Endodermal cell (in vitro differentiated cells): Measurements from ENCODE around the gene CTDNEP1. TPM values are rescaled to one million over a fixed set of nuclear protein-coding genes. Genes with fewer than 3 reads are reported as not detected.
A peak's percentile ranks its signal among the peaks of the same experiment; 100 is the strongest.

ENCODE experiments used
- DNase-seq: peaks from one replicate; pipeline ENCODE4 v3.0.0-alpha.2; 2017
- H3K27ac ChIP-seq: 2 replicates; pipeline ENCODE4 v1.5.1; 2013; ENCODE audit warnings: mild to moderate bottlenecking, low read depth, low read length, moderate library complexity
- H3K27me3 ChIP-seq: 2 replicates; pipeline ENCODE4 v1.6.1; 2013; ENCODE audit warnings: mild to moderate bottlenecking, low read length, moderate library complexity; ENCODE audit not compliant: insufficient read depth, control insufficient read depth, poor library complexity, severe bottlenecking
- H3K36me3 ChIP-seq: 2 replicates; pipeline ENCODE4 v1.7.0; 2013; ENCODE audit warnings: mild to moderate bottlenecking, low read length, moderate library complexity; ENCODE audit not compliant: control insufficient read depth, insufficient read depth
- H3K4me1 ChIP-seq: one replicate; pipeline ENCODE4 v1.7.0; 2013; ENCODE audit warnings: low read length; ENCODE audit not compliant: control insufficient read depth, insufficient read depth
- H3K4me3 ChIP-seq: 2 replicates; pipeline ENCODE4 v1.5.1; 2013; ENCODE audit warnings: mild to moderate bottlenecking, low read length, moderate library complexity
- H3K9ac ChIP-seq: 2 replicates; pipeline ENCODE4 v1.6.1; 2013; ENCODE audit warnings: mild to moderate bottlenecking, low read length, moderate library complexity; ENCODE audit not compliant: poor library complexity, severe bottlenecking; ENCODE audit errors: extremely low read depth
- H3K9me3 ChIP-seq: 2 replicates; pipeline ENCODE4 v1.6.1; 2013; ENCODE audit warnings: mild to moderate bottlenecking, low read length, moderate library complexity; ENCODE audit not compliant: control insufficient read depth
- H3K27ac Mint-ChIP-seq: 2 replicates; pipeline ENCODE4 v1.8.0; 2020; ENCODE audit warnings: mixed read lengths
- H3K27me3 Mint-ChIP-seq: 2 replicates; pipeline ENCODE4 v1.8.0; 2021; ENCODE audit warnings: mild to moderate bottlenecking, mixed read lengths; ENCODE audit not compliant: insufficient read depth
- H3K36me3 Mint-ChIP-seq: 2 replicates; pipeline ENCODE4 v1.8.0; 2020; ENCODE audit warnings: low read depth, mixed read lengths
- H3K4me1 Mint-ChIP-seq: 2 replicates; pipeline ENCODE4 v1.8.0; 2020; ENCODE audit warnings: mixed read lengths
- H3K4me3 Mint-ChIP-seq: 2 replicates; pipeline ENCODE4 v1.8.0; 2020; ENCODE audit warnings: mild to moderate bottlenecking, moderate library complexity, mixed read lengths
- H3K9me3 Mint-ChIP-seq: 2 replicates; pipeline ENCODE4 v1.8.0; 2020; ENCODE audit warnings: mild to moderate bottlenecking, mixed read lengths
- WGBS, 2 experiments: methylation state at CpG; one replicate each; pipeline versions ENCODE4 v1.1.5 to v1.1.7; 2013; ENCODE audit warnings: missing lambda C conversion rate in 2 of 2, mixed read lengths in 1 of 2; ENCODE audit not compliant: insufficient coverage in 1 of 2, insufficient read length in 1 of 2; 5-methylcytosine and 5-hydroxymethylcytosine counted together
- total RNA-seq, 2 donors: library from RNA; stranded (reverse); fragmentation: NEBNext Ultra II Directional in 1 of 2; extraction: Animal tissue kit (Norgen Biotek cat#: 25700) in 1 of 2; gene quantifications; 2 replicates in 1 of 2; 3 replicates in 1 of 2; pipeline ENCODE4 v1.2.1, GENCODE V29; 2021
- TF ChIP-seq, protein P1 (sequence below): fragments of 200-600 bp; sonication (generic); conservative IDR thresholded peaks from 2 replicates; pipeline ENCODE4 v1.5.0; 2021; ENCODE audit warnings: antibody characterized with exemption, mild to moderate bottlenecking

Gene CTDNEP1
- total RNA-seq, 2 donors from 2014 or later = 123 to 125 TPM

DNA sequence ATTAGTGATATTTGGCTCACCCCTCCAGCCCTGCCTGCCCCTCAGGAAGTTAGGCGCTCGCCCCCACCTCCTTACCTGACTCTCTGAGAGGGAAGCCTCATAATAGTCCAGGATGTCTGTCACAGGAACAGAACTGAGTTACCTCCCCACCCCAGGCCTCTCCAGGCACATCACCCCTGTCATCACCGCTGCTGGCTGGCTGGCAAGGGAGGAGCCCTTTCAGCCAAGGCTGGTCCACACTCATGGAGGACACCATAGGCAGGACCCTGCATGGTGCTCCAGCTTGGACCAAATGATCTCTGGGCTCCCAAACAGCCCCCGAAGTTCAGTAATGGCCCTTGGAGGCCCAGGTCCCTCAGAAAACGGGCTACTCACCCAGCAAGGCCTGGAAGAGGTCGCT, 33.4 kb downstream of the CTDNEP1 start:
- peaks cover 21% of the 10 kb centered on the region for H3K36me3 Mint-ChIP-seq
- H3K4me3 Mint-ChIP-seq = peak overlapping the region; percentile 86
- Histone ChIP-seq H3K4me3 (peak overlapping the region; percentile 73), H3K9me3 (no peaks in the 10 kb centered on the region), H3K4me1 (peaks cover 16% of the 10 kb centered on the region), H3K36me3 (peaks cover 19% of the 10 kb centered on the region), H3K9ac (no peak overlapping the region), H3K27me3 (no peaks in the 10 kb centered on the region), H3K27ac (no peak overlapping the region)
- no peak for DNase-seq
- TF ChIP-seq, protein P1, sequence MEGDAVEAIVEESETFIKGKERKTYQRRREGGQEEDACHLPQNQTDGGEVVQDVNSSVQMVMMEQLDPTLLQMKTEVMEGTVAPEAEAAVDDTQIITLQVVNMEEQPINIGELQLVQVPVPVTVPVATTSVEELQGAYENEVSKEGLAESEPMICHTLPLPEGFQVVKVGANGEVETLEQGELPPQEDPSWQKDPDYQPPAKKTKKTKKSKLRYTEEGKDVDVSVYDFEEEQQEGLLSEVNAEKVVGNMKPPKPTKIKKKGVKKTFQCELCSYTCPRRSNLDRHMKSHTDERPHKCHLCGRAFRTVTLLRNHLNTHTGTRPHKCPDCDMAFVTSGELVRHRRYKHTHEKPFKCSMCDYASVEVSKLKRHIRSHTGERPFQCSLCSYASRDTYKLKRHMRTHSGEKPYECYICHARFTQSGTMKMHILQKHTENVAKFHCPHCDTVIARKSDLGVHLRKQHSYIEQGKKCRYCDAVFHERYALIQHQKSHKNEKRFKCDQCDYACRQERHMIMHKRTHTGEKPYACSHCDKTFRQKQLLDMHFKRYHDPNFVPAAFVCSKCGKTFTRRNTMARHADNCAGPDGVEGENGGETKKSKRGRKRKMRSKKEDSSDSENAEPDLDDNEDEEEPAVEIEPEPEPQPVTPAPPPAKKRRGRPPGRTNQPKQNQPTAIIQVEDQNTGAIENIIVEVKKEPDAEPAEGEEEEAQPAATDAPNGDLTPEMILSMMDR = no peak
- H3K27ac Mint-ChIP-seq = no peak overlapping the region
- H3K9me3 Mint-ChIP-seq = no peaks in the 10 kb centered on the region
- H3K27me3 Mint-ChIP-seq = no peaks in the 10 kb centered on the region
- H3K4me1 Mint-ChIP-seq = peaks cover 47% of the 10 kb centered on the region
- WGBS, 2 experiments = 82 to 92% methylated on average over 3 to 6 of the region's 6 CpGs

DNA sequence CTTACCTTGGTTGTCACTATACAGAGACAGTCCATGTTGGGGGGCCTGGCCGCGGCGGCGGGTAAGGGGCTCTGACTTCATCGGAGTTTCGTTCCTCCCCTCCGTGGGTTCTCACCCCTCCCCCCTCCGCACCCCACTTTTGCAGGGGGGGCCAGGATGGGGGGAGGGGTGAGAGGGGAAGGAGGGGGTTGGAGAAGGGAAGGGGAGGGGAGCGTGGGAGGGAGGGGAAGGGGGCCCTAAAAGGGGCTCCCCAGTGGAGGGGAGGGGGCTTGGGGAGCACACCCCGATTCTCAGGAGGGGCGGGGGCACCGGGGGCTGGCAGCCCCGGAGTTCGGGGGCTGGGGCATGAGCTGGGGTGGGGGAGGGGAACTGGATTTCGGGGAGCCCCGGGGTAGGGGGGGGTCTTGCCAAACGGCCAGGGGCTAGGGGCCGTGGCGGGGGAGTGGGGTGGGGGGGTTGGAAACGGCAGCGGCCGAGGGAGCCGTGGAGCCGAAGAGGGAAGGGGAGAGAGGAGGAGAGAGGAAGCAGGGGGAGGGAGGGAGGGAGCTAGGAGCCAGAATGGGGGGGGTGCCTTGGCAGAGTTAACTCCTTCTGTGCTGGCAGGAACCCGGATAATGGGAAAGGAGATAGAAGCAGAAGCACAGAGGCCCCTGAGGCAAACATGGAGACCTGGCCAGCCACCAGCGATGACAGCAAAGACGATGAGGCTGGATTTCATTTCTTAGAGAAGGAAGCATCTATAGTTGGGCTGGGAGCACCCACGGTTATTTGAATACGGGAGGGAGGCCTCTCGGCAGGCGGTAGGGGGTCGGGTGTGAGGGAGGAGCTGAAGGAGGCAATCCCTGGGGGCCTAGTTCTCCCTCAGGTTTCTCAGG, 34.2 kb downstream of the CTDNEP1 start:
- Mint-ChIP-seq H3K27me3 (peaks cover 1% of the 10 kb centered on the region), H3K9me3 (no peaks in the 10 kb centered on the region), H3K4me3 (peak overlapping the region; percentile 86), H3K4me1 (peaks cover 48% of the 10 kb centered on the region), H3K36me3 (peaks cover 13% of the 10 kb centered on the region), H3K27ac (peak overlapping the region; percentile 75)
- H3K9ac ChIP-seq = no peak overlapping the region
- H3K27ac ChIP-seq = no peak overlapping the region
- 11 to 35% methylated on average over 5 to 20 of the region's 32 CpGs for WGBS, 2 experiments
- H3K9me3 ChIP-seq = no peaks in the 10 kb centered on the region
- peaks cover 11% of the 10 kb centered on the region for H3K36me3 ChIP-seq
- TF ChIP-seq, protein P1 = no peak
- DNase-seq = peak; percentile 89
- peaks cover 16% of the 10 kb centered on the region for H3K4me1 ChIP-seq
- H3K27me3 ChIP-seq = no peaks in the 10 kb centered on the region
- H3K4me3 ChIP-seq = peak overlapping the region; percentile 78

DNA sequence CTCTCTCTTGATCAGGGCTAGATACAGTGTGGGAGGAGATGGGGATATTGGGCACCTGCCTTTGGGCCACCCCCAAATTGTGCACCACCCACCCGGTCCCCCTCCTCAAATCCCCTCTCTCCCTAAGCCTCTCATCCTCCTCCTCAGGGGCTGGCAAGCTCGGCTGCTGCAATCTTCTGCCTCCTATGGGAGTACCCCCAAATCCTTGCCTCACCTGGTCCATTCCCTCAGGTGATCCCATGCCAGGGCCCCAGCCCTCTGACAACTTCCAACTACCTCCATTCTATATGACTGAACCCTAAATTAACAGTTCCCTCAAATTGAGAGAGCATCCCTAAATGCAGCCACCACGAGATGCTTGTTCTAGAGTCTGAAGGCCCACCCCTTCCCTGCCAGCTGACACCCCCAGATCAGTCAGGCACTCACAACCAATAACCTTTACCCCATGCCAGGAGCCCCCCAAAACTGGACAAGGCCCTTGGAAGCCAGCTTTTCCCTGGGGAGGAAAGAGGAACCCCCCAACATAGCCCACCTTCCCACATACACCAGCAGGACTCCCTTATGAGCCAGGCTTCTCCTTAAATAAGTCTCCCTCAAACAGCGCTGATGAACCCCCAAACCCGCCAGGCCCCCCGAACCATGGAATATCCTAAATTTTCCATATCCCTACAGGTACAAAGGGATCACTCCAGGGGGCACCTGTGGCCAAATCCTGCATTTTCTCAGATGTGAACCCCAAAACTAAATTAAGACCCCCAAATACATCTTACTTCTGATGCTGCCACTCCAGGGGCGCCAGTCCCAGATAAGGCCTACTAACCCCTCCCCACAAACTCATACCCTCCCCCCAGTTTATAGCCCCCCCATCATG, 35.1 kb downstream of the CTDNEP1 start:
- Histone ChIP-seq H3K9ac (no peak overlapping the region), H3K4me3 (peak overlapping the region; percentile 78), H3K27ac (peak overlapping the region; percentile 64), H3K4me1 (peaks cover 16% of the 10 kb centered on the region), H3K36me3 (peaks cover 5% of the 10 kb centered on the region), H3K27me3 (no peaks in the 10 kb centered on the region), H3K9me3 (no peaks in the 10 kb centered on the region)
- Mint-ChIP-seq H3K4me1 (peaks cover 55% of the 10 kb centered on the region), H3K27ac (peak overlapping the region; percentile 93), H3K9me3 (no peaks in the 10 kb centered on the region), H3K27me3 (peaks cover 4% of the 10 kb centered on the region), H3K36me3 (peaks cover 5% of the 10 kb centered on the region), H3K4me3 (peak overlapping the region; percentile 58)
- TF ChIP-seq, protein P1 = no peak
- WGBS, 2 experiments = 24 to 60% methylated on average over 1 to 7 of the region's 7 CpGs
- no peak for DNase-seq
